Hindlimb muscle (tissue), 1 donor: Measurements from ENCODE around the gene AP2A2. TPM values are rescaled to one million over a fixed set of nuclear protein-coding genes. Genes with fewer than 3 reads are reported as not detected.

Experiments
- DNase-seq: peaks from one replicate; pipeline ENCODE4 v3.0.0-alpha.2; 2013
- polyA plus RNA-seq: library from polyadenylated mRNA; unstranded; fragments of 120-200 nt; gene quantifications from one replicate; pipeline ENCODE4 v1.2.1, GENCODE V29; 2013; ENCODE audit not compliant: insufficient read length

Gene AP2A2
- polyA plus RNA-seq, 1 donor, result 49.7 TPM

DNA sequence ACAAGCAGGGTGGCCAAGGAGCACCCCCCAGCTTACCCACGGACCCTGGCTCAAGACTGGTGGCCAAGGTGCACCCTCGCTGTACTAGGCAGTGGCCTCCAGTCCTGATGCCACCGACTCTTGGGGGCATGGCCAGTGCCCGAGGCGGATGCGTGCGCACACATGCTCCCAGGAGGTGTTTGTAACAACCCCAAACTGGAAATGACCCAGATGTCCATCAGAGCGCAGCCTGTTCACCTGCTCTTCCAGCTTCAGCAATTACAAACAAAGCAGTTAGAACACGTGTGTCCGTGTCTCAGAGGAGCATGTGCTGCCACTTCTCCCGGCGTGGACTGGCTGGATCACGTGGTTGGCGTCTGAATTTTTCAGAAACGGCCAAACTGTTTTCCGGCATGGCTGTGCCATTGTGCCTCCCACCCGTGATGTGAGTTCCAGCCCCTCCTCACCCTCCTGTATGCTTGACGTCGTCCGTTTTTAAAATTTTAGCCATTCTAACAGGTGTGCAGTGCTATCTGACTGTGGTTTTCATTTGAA lies 118.0 kb downstream of the AP2A2 start:
- DNase-seq, result no peak

DNA sequence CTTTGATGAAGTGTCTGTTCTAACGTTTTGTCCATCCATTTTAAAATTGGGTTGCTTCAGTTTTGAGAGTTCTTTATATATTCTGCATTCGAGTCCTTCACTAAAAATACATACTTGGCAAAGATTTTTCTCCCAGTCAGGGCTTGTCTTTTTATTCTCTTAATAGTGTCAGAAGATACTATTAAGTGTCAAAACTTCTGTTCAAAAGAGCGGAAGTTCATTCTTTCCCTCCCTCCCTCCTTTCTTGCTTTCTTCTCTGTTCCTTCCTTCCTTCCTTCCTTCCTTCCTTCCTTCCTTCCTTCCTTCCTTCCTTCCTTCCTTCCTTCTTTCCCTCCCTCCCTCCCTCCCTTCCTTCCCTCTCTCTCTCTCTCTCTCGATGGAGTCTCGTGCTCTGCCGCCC lies 118.5 kb downstream of the AP2A2 start:
- no peak for DNase-seq

DNA sequence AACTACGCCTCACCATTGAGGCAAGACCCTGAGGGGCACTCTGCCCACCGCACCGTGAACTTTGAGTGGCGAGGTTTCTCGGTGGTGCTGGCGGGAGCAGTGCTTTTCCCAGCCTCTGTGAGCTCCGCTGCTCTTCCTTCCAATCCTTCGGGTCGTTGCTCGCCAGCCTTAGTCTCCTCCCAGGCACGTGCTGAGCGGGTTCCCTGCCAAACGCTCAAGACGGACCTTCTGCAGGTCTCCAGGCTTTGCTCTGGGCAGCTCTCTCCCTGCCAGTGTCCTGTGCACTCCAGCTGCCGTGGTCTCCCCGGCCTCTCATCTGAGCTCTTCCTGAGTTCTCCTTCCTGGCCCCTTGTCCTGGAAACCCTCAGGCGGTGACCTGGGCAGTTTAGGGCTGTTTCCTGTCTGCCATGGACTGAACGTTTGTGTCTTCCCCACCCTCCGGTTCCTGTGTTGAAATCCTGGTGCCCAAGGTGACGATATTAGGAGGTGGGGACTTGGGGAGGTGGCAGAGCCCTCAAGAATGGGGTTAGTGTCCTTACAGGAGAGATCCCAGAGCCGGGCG lies 122.0 kb downstream of the AP2A2 start:
- DNase-seq, result no peak

DNA sequence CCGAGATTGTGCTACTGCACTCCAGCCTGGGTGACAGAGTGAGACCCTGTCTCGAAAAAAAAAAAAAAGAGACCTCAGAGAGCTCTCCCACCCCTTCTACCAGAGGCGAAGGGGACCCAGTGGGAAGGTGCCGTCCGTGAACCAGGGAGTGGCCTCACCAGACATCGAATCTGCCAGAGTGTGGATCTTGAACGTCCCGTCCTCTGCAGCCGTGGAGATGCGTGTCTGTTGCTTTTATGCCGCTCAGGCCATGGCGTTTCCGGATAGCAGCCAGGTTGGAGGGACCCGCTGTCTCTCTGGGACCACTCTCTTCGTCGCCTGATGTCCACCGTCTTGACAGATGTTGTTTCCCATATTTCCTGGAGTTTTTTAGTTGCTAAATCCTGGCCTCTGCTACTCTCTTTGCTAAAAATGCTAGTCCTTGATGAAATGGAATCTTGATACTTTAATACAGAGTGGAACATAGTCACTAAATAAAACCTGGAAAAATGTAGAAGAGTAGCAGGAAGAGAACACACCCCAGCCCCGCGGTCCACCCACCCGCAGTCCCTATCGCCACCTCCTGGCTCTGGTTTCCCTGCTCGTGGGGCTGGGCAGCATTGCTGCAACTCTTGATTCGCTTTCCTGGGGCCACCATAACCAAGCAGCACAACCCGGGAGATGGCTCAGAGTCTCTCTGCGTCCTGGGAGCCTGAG lies 122.9 kb downstream of the AP2A2 start:
- no peak for DNase-seq

DNA sequence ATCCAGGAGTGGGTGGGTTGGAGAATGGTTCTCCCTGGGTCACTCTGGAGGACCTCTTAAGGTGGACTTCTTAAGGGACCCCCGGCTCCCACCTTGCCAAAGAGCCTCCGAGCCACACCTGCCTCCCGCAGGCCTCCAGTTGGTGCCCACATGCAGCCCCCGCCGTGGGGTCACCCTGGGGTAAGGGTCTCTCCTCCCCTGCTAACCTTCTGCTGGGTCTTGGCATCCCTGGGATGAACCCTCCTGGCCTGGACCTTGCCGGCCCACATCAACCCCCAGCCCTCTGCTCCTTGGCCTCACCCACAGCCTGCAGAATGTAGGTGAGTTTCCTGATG lies 123.4 kb downstream of the AP2A2 start:
- DNase-seq, result no peak

DNA sequence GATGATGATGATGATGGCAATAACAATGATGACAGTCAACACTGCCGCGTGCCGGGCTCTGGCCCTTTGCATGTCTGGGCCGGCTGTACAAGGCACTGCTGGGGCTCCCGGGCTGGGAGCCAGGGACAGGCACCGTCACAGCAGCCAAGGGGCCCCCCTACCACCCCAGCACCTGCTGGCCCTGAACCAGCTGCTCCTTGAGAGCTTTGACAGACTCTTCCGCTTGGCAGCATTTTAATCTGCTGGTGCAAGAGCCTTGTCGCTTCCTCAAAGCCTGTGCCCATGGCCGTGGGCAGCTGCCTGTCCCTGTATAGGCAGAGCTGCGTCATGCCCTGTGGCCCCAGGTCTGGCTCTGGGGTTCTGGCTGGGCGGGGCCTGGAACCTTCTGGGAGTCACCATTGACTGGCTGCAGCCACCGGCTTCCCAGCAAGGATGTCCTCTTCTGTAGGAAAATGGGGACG lies 123.8 kb downstream of the AP2A2 start:
- no peak for DNase-seq

DNA sequence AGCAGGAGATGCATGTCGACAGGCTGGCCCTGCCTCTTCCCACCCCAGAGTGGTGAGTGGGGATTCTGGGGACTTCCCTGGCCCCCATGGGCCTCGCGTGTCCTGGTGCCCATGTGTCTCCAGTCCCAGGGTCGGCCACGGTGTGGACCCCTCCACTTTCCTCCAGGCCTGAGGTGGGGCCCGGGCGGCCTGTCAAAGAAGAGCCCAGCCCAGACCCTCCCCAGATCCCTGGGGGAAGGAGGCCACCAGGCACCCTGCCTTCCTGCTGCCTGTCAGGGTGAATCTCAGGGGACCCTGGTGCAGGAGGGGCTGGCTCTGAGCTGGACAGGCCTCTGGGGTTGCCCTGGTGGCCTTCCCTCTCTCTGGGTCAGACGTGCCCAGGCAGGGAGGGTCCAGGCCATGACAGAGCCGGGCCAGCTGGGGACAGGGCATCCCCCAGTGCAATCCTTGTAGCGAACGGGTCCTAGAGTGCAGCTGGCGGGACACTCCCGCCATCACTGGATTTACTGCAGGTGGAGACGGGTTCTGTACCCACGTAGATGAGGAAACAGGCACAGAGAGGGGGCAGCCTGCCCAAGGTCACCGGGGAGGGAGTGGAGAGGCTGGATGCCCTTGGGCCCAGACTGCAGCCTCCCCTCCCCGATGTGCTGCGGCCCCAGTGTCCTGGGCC lies 124.4 kb downstream of the AP2A2 start:
- DNase-seq, result no peak

DNA sequence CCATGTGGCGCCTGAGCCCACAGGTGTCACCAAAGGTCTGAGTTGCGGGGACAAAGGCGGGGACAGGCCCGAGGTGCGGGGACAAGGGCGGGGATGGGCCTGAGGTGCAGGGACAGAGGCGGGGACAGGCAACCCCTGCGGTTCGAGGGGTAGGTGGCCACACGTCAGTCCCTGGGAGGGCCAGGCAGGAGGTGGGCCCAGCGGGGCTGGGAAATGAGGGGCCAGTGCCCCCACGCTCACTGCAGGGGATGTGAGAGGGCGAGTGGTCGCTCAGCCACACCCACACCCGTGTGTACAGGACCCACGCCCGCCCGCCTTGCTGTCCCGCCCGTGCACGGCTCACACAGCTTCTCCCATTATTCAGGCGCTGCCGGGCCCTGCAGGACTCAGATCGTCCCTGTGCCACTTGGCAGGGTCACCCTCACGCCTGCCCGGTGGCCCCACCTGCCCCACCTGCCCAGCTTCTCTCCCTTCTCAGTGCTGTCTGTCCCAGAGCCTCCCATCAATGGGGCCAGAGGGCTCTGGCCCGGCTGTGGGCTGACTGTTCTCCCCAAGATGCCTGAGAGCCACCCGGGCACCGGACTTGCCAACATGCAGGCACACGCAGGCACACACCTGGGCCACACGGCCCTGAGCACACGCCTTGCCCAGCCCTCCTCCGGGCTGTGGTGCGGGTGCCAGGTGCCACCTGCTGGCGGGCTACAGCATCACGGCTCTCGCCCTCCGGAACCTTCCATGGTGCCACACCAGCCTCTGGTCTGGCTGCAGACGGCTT lies 125.1 kb downstream of the AP2A2 start:
- DNase-seq, result peak; percentile 55

DNA sequence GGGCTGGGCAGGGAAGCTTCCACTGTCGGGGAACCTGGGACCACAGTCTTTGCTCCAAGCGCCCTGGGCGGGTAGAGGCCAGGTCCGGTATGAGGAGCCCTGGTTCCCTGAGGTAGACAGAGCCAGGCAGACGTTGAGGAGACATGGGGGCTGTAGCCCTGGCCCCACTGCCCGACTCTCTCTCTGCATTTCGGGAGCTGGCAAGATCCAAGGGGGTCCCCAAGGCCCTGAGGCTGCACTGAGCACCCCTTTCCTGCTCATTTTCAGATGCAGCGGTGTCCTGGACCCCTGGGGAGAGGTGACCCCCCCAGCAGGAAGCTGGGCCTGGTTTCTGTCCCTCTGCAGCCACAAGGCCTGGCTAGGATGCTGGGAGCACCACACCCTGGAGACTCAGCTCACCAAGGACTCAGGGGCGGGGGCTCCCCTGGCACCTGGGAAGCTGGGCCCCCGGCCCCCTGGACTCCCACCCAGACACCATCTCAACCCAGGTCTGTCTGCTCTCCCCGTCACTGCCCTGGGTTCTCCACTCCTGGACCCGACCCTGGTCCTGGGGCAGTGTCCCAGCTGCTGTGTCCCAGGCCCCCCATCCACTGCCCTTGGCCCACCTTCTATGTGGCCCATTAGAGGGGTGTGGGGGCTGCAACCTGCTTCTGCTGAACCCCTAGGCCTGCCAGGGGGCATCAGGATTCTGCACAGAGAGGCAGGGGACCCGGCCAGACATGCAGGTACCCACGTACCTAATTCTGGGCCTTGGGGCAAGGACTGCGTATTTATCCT lies 125.9 kb downstream of the AP2A2 start:
- DNase-seq, result no peak

DNA sequence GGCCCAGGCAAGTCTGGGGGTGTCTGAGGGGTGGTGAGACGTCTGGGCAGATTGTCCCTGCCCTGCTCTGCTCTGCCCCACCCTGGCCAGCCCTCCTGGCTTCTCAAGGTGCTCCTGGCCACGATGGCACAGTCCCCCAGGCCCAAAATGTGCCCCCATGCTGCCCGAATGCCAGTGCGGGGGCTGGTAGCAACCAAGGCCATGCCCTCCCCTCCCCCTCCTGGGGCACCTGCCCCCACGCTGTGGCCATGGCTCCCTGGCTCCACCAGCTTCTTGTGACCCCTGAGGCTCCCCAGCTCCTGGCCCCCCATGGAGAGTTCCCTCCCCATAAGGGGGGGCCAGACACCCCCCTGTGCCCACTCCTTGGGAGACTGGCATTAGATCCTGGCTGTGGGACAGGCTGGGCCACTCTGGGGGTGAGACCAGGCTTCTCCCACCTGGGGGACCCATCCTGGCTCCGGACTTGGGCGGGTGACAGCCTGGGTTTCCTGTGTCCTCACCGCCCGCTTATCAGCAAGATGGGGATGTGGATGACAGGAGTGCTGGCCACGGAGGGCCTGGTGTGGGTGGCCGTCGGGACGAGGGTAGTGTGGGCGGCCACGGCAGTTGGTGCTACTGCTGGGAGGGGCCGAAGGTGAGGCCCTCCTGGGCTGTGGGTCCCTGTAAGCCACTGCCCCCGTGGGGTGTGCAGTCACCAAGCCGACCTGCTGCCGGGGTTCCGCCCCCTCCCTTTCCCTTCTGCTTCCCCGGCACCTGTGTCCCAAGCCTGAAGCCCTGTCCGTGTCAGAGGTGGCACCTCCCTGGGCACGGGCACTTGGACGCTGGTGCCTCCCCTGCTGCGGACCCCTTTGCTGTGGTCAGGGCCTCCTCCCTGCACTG lies 126.7 kb downstream of the AP2A2 start:
- DNase-seq, result no peak

DNA sequence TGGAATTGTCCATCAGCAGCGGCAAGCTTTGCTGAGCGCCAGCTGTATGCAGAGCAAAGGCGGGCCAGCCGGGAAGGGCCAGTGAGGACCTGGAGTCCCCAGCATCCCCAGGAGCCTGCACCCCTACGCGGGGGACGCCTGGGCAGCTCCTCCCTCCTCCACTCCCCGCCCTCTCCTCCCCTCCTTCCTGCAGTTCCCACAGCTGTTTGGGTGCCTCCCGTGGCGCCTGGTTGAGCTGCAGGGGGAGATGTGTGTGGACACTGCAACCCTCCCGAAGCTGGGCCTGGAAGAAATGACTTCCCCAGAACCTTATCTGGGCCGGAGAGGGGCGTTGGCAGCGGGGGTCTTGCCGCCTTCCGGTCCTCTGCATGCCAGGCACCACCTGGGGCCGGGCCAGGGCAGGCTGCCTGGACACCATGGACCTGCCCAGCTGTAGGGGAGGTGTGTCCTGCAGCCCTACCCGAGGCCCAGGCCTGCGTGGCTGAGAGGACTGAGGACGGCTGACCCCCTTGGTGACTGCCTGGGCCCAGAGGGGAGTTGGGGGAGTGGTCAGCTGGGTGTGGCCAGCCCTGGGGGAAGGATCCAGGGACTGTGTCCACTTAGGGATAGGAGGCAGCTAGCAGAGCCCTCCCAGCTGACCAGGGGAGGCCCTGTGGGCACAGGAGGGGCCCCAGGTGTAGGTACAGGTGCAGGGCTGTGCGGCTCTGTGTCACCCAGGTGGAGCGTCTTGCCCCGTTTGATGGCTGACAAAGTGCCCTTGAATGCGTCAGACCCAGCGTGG lies 127.6 kb downstream of the AP2A2 start:
- no peak for DNase-seq

DNA sequence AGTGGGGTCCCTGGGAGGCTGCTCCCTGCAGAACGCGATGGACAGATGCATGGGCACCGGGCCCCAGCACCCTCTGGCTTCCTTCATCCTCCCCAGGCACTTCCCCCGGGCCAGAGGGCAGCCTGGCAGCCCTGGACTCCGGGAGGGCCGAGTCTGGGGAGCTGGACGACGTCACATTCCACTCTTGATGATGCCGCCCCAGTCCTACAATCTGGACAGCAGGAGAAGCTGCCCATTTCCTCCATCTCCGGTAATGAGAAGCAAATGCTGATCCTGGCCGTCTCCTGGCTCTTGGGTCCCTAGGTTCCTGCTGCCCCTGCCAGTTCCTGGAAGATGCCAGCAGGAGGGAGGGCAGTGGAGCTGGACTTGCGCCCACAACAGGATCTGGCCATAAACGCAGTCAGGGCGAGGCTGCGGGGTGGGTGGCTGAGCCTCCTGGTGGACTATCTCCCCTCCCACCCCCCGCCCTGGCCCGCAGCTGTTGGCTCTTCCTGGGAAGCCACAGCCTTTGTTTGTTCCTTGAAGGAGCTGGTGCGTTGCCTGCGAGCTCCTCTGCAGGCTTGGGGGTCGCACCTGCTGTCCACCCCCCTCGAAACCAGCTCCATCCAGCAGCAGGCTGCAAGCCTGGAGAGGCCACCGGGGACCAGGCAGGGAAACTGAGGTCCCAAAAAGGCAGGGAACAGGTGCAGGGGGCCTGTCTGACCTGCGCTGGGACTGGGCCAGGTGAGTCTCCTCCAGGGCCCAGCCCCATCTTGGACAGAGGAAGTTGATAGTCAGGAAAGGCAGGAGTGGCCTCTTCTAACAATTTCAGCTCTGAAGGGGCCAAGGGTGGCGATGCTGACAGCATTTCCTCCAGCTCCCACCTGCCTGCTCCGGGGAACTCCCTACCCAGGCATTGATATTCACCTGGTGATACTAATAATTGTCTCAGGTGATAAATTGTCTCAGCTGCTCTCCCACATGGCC lies 128.8 kb downstream of the AP2A2 start:
- DNase-seq, result no peak

DNA sequence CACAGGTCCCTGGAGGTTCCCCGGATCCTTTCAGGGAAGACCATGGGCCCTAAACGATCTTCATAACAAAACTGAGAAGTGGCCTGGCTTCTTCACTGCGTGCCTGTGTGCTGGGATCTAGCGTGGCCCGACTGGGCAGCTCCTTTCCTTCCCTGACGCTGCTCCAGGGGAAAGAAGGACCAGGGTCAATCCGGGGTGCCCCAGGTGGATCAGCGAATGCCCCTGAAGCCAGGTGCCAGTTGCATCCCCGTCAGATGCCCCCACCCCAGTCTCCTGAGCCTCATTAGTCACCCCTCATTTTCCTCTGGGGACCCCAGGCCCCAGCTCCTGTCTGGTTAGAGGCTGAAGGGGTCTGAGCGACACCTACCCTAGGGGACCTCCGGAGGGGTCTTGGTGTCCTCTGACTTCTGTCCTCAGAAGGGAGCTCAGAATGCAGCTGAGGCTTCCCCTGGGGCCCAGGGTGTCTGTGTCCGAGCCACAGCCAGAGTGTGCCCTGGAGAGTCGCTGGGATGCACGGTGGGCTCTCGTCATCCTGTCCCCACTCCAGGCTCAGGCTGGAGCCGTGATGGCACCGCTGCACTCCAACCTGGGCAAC lies 129.5 kb downstream of the AP2A2 start:
- DNase-seq, result no peak

DNA sequence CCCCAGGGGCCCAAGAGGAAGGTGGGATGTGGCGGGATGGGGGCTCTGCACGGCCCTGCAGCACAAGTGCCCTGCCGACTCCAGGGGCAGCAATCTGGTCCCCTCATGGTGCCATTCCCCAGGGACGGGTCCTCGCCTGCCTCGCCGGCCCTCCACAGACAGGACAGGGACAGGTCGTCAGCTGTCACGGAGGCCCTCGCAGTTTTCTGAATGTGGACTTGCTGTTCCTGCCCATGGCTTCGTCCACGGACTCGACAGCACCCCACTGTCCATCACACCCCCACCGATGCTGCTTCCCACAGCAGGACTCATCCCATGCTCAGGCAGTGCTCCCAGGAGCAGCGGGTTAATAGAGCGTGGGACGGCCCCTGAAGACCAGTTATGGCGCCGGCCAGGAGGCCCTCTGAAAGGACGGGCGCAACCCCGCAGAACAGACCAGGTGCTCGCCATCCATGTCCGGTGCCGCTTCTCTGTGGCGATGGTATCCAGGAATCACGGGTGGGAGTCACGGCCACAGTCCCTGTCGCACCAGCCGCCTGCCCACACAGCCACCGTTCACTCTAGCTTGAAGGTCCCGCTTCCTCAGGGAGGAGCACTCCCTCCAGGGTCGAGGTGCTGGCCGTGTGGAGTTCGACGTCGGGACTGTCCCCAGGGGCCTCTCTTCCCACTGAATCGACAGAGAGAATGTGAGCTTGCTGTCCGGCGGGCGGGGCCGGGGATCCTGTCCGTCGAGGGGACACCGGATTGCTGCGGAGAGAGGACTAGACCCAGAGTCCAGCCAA lies 130.5 kb downstream of the AP2A2 start:
- DNase-seq, result no peak

DNA sequence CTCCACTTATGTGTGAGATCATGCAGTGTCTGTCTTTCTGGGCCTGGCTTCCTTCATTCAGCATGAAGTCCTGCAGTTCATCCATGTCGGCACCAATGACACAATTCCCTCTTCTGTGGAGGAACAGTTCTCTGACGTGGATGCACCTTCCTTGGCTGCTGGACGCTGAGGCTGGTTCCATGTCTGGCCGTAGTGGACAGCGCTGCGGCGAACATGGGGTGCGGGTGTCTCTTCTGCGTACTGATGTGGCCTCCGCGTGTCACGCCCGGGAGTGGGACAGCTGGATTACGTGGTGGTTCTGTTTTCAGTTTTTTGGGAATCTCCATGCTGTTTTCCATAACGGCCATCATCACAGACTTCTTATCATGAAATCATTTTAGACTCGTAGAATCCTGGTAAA lies 132.1 kb downstream of the AP2A2 start:
- no peak for DNase-seq

DNA sequence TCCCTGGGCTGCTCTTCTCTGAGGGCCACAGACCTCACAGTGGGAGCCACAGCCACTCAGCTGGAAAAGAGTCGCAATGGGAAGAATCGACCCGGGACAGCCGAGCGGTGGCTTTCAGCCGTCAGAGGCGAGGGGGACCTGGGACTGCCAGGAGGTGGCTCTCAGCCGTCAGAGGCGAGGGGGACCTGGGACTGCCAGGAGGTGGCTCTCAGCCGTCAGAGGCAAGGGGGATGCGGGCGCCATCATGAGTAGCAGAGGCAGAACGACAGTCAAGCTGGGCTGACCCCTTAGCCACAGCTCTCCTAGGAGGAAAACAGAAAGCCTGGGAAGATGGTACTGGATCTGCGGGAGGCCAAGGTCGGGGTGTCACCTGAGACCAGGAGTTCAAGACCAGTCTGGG lies 134.1 kb downstream of the AP2A2 start:
- DNase-seq, result no peak

DNA sequence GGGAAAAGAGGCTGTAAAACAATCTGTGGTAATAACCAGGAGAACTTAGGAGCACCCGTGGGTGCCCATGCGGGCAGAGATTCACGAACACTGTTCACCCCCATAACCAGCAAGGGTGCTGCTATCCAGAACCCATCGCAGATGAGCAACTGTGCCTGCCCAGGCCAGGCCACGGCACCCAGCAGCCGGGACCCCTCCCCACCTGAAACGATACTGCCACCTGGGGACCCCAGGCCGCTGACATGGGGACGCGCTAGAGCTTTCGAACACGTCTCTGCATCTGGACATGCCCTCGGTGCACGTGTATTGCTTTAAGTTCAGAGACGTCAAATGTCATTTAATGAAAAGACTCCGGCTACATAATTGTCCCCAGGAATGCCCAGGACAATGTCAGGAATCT lies 134.7 kb downstream of the AP2A2 start:
- no peak for DNase-seq
